ENCODE results near the gene SLC36A1.
"Not testable (repeated sequence)": the region's sequence is repeated elsewhere in the genome, so short reads cannot be mapped to it uniquely, and the experiment has no call there.

SLC36A1 gene

GRCh38 chr5:151491062-151491461 is 43.7 kb downstream of the SLC36A1 start:
- no peak for DNase-seq

DNA sequence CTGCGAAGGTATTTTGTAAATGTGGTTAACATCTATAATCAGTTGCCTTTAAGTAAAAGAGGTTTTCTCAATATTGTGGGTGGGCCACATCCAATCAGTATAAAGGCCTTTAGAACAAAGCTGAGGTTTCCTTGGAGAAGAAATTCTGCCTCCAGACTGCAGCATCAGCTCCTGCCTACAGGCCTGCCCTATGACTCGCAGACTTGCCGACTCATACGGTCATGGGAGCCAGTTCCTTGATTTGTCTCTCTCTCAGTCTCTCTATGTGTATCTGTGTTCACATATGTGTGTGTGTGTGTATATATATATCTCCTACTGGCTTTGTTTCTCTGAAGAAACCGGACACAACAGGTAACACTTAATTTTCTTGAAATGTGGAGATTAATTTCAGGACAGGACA is 45.3 kb downstream of the SLC36A1 start:
- DNase-seq, result peak; percentile 20

- no peak for DNase-seq
Observed at GRCh38 chr5:151493665-151494064, 46.3 kb downstream of the SLC36A1 start.

DNA sequence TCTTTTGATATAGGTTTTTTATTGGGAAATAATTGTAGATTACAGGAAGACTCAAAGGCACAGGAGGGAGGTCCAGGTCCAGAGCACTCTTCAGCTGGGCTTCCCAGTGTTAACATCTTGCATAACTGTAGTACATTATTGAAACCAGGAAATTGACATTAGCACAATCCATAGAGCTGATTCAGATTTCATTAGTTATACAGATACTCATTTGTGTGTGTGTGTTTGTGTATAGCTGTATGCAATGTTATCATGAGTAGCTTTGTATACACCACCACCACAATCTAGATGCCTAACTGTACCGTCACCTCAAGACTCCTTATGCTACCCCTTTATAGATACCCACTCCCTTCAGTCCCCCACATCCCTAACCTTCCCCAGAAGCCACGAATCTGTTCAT is 47.9 kb downstream of the SLC36A1 start:
- no peak for DNase-seq

- DNase-seq, result no peak
Observed at GRCh38 chr5:151496041-151496484, 48.7 kb downstream of the SLC36A1 start.

DNA sequence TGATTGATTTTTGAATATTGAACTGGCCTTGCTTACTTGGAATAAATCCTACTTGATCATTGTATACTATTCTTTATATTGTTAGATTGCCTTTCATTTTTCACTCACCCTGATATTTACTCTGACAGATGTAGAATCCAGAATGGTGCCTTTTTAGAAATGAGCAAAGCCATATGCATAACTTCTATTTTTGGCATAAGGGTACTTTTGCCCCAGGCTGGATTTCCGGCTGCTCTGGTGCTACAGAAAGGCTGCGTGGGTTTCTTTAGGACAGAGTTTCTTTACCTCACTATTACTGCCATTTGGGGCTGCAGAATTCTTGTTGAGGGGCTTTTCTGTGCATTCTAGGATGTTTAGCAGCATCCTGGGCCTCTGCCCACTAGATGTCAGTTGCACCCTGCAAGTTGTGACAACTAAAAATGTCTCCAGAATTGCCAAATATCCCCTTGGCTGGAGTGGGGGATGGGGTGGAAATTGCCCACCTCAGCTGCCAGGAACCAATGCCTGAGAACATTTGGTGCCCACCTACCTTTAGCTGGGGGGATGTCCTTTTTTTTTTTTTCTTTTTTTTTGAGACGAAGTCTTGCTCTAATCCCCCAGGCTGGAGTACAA is 50.1 kb downstream of the SLC36A1 start:
- no peak for DNase-seq

GRCh38 chr5:151498395-151499155 is 51.2 kb downstream of the SLC36A1 start:
- DNase-seq, result no peak

DNA sequence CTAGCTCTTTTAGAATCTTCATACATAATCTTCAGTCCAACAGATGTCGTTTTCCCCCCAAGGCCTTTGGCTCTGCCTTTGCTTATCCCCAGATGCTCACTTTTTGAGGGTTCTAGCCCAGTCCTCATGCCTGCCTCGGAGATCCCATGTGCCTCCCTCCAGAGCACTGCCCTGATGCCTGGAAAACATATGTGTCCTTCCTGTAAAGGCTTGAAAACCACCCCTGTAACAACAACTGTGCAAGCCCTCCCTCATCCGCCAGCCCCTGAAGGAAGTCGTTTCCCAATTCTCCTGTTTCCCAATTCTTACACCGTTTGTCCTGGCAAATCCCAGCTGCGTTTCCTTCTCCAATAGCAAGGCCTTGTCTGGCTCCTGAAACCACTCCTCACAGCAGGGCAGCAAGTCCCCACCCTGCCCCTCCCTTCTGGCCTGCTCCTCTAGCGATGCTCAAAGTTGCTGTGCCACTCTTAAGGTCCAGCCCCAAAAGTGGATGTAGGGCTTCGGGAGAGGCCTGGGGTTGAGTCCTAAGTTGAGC is 52.2 kb downstream of the SLC36A1 start:
- no peak for DNase-seq

DNA sequence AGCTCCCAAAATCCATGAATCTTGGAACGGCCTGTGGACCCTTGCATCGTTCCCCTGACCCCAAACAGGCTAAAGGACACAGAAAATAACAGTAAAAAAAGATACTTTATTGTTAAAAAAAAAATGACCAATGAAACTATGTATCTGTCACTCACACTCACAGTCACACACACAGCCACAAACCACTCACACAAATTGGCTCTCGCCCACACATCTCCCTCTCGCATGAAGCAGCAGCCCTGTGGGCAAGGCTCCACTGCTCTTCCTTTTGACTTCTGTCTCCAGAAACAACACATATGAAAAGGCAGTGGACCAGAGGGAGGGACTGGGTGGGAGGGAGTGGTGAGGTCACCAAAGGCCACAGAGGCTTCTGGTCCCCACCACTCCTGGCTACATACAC is 56.6 kb downstream of the SLC36A1 start:
- no peak for DNase-seq

DNA sequence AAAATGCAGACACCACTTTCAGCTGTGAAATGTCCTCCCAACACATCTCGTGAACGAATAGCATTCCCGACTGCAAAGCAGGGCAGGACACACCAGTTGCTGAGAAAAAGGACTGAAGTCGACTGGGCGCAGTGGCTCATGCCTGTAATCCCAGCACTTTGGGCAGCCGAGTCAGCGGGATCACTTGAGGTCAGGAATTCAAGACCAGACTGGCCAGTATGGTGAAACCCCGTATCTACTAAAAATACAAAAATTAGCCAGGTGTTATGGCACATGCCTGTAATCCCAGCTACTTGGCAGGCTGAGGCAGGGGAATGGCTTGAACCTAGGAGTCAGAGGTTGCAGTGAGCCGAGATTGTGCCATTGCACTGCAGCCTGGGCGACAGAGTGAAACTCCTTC is 60.9 kb downstream of the SLC36A1 start:
- not testable (repeated sequence) for DNase-seq

DNA sequence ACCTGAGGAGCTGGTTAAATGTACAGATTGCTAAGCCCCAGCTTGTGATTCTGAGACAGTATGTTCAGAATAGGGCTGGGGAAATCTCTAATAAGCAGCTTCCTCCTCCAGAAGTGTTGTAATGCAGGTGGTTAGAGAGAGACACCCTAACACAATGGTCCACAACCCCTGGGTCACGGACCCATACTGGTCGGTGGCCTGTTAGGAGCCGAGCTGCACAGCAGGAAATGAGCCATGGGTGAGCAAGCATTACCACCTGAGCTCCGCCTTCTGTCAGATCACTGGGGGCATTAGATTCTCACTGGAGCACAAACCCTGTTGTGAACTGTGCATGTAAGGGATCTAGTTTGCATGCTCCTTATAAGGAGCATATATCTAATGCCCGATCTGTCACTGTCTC is 61.8 kb downstream of the SLC36A1 start:
- no peak for DNase-seq

- DNase-seq, result no peak
Observed at GRCh38 chr5:151509836-151510235, 62.4 kb downstream of the SLC36A1 start.

DNA sequence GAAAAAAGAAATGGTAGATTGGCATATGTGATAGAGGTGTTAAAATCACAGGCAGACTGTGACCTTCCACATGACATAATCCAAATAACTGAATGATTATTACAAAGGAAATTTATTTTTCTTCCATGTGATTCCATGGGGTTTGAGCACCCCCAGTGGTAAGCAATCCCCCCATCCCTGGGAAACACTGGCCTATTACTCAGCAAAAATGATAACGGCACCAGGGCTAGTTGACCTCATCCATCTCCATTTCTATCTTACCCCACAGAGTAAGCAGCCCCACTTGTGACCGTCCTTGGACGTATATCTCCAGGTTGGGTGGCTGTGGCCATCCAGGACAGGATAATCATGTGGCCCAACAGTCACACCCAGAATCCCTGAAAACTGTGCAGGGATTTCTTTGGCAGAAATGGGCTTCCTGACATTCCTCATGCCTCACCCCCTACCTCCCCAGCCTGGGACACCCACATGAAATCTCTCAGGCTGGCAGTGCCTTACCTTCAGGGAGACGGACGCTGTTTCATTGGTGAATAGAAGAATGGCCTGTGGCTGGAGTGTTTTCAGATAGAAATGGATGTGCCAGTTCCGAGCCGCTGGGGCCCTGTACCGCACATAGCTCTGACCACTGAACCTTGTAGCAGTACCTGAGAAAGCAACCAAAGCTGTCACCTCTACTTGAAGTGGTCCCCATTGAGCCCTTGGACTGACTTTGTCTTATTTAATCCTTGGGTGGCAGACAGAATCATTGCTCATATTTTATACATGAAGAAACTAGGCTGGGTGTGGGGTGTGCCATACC is 69.9 kb downstream of the SLC36A1 start:
- no peak for DNase-seq

- no peak for DNase-seq
Observed at GRCh38 chr5:151520294-151520693, 72.9 kb downstream of the SLC36A1 start.

GRCh38 chr5:151522226-151522625 is 74.8 kb downstream of the SLC36A1 start:
- no peak for DNase-seq

DNA sequence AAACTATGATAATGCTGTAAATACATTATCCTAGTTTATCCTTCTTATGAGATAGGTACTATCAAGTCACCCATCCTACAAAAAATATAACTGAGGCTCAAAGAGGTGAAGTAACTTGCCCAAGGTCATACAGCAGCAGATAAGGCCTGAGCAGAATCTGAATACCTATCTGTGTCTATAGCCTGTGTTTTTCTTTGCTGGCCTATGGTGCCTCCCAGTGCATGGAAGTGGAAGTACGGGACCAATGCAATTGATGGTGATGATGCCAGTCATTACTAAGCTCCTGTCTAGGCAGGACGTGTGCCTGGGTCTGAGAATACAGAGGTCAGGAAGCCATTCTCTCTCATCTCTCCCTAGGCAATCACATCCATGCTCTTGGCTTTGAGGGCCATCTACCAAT is 75.9 kb downstream of the SLC36A1 start:
- DNase-seq, result peak; percentile 1

- DNase-seq, result no peak
Observed at GRCh38 chr5:151528153-151528552, 80.8 kb downstream of the SLC36A1 start.

DNA sequence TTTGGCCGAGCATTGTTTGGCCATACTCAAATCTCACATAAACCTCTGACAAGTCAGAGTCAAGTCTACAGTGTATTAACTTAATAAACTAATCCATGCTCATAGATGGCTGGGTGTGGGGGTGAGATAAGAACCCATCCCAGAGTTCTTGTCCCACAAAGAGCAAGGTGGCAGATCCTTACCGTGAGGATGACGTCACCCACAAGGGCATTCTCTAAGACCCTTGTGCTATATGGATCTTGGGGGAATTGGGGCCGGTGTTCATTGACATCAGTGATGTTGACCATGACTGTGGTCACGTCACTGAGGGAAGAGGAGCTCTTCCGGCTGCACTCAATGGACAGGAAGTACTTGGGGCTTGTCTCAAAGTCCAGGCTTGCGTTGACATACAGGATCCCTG is 81.6 kb downstream of the SLC36A1 start:
- DNase-seq, result no peak

DNA sequence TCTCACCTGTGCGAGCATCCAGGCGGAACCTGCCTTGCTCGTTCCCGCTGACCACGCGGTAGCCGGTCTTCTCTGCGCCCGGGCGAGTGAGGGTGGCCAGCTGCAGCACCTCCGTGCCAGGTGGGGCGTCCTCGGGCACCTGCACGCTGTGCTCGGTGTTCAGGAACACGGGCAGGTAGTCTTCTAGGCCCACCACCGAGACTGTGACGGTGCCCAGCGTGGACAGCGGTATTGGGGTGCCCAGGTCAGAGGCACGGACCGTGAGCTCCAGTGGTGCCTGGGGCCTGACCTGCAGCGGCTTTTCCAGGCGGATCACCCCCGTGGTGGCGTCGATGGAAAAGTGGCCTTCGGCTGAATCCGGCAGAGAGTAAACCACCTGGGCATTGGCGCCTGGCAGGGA is 84.2 kb downstream of the SLC36A1 start:
- DNase-seq, result no peak

DNA sequence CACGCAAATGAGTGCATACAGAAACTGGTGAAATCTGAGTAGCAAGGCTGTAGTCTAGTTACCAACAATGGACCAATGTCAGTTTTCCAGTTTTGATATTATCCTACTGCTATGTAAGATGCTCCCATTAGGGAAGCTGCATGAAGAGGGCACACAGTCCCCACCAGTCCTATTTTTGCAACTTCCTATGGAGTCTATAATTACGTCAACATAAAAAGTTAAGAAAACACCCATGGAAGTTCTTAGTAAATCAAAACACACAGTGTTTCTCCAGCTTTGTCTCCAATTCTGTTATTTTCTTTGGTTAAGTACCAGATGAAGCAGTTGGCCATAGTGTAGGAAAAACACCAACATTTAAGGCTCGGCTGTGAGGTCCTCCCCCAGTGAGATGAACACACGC is 85.0 kb downstream of the SLC36A1 start:
- DNase-seq, result no peak

GRCh38 chr5:151534350-151534749 is 86.9 kb downstream of the SLC36A1 start:
- no peak for DNase-seq

DNA sequence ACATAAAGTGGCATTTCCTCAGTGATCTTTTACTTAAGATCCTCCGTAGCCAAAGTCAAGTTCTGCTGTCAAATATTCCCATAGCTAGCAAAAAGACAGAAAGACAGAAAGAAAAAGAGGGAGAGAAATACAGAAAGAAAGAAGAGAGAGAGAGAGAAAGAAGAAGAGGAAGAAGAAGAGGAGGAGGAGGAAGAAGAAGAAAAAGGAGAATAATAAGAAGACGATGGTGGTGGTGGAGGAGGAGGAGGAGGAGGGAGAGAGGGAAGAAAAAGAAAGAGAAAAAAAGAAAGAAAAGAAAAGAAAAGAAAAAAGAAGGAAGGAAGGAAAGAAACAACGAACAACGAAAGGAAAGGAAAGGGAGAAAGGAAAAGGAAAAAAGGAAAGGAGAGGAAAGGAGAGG is 89.6 kb downstream of the SLC36A1 start:
- DNase-seq, result no peak

GRCh38 chr5:151541571-151541970 is 94.2 kb downstream of the SLC36A1 start:
- no peak for DNase-seq
